NOMO-1 treated with DMSO at 0.1 percent for 48 hours (cell line): ENCODE measurements around the gene DENND10.
"Not testable (repeated sequence)": the region's sequence is repeated elsewhere in the genome, so short reads cannot be mapped to it uniquely, and the experiment has no call there.

Experiments
- DNase-seq: peaks from one replicate; lab custom pipeline; 2025; ENCODE audit not compliant: unreplicated experiment; lab: John Stamatoyannopoulos, UW

Gene DENND10

GRCh38 chr10:119131512-119132240, 27.8 kb downstream of the DENND10 start:
- DNase-seq = peak; percentile 93

- DNase-seq = no peak
Measured at GRCh38 chr10:119132521-119133345, 28.8 kb downstream of the DENND10 start.

DNA sequence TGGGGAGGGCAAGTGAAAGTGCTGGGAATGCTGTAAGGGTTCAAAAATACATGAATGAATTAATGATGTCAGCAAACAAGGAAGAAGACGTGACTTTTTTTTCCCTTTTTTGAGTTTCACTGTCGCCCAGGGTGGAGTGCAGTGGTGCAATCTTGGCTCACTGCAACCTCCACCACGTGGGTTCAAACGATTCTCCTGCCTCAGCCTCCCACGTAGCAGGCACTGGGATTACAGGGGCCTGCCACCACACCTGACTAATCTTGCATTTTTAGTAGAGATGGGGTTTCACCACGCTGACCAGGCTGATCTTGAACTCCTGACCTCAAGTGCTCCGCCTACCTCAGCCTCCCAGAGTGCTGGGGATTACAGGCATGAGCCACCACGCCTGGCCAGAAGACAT, 30.0 kb downstream of the DENND10 start:
- DNase-seq = no peak

GRCh38 chr10:119135513-119135881, 31.6 kb downstream of the DENND10 start:
- DNase-seq = peak; percentile 93

GRCh38 chr10:119136084-119136483, 32.2 kb downstream of the DENND10 start:
- no peak for DNase-seq

DNA sequence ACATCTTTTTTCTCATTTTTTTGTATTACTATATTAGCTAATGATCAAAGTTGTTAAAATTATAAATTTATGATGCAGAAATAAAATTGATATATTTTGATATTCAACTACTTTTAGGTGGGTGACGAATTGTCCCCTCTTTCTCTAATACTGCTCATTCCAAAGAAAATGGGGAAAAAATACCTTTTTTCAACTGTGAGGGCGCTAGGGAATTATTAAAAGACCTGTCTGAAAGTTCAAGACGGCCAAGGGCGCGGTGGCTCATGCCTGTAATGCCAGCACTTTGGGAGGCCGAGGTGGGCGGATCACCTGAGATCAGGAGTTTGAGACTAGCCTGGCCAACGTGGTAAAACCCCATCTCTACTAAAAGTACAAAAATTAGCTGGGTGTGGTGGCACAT, 34.0 kb downstream of the DENND10 start:
- DNase-seq = not testable (repeated sequence)

DNA sequence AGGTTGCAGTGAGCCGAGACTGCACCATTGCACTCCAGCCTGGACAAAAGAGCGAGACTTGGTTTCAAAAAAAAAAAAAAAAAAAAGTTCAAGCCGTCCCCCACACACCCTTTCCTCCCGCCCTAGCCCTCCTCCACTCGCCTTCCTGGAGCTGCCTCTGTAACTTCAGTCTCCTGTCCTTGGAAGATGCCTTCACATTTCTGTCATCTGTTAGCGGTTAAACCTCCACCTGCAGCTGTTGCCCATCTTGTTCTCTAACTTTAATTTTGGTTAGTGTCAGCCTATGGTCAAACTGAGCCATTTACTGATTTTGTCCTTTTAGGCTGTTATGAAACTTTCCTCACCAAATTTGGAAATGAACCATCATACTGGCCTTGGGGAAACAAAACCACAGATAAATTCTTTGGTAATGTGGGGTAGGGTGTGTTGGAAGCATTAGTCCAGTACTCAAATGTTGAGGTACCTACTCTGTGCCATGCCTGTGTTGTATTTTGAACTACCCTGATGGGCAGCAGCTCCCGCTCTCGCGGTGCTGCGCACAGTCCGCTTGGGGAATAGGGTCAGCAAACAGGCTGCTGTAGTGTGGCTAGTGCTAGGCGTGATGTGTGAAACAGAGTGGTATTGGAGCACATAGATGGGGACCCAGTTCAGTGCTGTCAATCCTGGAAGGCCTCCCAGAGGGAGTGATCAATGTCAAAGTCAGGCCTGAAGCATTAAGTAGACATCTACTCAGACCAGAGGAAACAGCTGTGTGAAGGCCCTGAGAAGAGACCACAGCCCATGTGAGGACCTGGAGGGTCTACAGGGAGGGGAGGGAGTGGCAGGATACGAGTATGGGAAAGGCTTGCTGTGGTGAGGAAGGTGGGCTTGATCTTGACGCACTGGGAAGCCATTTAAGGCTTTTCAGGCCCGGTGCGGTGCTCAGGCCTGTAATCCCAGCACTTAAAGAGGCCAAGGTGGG, 34.7 kb downstream of the DENND10 start:
- DNase-seq = peak; percentile 35

GRCh38 chr10:119139464-119140067, 35.7 kb downstream of the DENND10 start:
- peak; percentile 58 for DNase-seq

DNA sequence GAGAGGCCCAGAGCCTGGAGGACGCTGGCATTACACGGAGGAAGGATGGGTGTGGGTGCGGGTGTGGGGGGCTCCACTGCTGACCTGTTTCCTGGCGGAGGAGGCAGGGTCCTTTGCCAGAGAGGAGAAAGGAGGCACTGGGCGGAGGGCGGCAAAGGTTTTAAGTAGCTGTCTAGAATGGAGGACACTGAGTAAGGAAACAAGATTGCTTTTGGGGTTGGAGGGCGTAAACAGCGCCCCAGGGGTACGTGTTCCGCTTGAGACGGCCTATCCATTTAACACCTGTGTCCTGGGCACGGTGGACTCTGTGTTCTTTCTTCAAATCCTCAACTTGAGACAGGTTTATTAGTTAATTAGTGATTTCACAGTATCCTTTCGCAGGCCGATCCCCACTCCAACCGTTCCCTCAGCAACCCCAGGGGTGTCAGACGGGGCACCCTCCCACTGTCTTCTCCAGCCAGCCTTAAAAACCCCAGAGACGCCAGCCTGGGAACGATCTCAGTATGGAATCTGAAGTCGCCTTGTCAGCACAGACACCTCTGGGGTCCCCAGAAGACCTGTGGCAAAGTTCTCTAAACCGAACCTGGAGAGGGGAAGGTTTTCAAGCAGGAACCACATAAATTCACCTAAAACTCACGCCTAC, 36.8 kb downstream of the DENND10 start:
- no peak for DNase-seq

DNA sequence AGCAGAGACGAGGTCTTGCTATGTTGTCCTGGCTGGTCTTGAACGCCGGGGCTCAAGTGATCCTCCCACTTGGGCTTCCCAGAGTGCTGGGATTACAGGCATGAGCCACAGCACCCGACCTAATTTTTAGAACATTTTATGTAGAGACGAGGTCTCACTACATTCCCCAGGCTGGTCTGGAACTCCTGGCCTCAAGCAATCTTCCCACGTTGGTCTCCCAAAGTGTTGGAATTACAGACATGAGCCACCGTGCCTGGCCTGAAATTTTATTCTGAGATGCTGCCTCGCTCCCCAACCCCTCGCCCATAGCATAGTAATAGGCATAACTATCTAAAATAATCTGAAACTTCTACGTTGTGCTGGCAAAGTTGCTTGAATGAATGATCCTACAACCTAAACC, 39.7 kb downstream of the DENND10 start:
- DNase-seq = no peak

GRCh38 chr10:119149157-119149556, 45.2 kb downstream of the DENND10 start:
- no peak for DNase-seq

- DNase-seq = no peak
Measured at GRCh38 chr10:119149729-119150128, 45.8 kb downstream of the DENND10 start.

- not testable (repeated sequence) for DNase-seq
Measured at GRCh38 chr10:119151601-119152000, 47.7 kb downstream of the DENND10 start.

DNA sequence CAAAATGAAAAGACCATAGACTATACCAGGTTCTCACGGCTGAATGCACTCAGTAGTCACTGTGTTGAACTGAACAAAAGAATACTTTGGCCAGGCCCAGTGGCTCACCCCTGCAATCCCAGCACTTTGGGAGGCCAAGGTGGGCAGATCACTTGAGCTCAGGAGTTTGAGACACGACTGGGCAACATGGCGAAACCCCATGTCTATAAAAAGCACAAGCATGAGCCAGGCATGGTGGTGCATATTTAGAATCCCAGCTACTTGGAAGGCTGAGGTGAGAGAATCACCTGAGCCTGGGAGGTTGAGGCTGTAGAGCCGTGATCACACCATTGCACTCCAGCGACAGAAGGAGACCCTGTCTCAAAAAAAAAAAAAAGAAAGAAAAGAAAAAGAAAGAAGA, 49.1 kb downstream of the DENND10 start:
- DNase-seq = no peak

DNA sequence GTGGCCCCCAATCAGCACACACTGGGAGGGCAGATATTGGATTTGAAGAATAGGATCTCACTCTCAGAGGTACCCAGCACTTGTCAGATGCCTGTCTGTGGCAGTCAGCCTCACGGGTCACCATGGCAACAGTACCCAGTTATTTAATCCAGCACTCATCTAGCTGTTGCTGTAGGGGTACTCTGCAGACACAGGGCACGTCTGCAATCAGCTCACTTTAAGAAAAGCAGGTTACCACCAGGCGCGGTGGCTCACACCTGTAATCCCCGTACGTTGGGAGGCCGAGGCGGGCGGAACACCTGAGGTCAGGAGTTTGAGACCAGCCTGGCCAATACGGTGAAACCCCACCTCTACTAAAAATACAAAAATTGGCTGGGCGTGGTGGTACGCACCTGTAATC, 49.7 kb downstream of the DENND10 start:
- DNase-seq = no peak

DNA sequence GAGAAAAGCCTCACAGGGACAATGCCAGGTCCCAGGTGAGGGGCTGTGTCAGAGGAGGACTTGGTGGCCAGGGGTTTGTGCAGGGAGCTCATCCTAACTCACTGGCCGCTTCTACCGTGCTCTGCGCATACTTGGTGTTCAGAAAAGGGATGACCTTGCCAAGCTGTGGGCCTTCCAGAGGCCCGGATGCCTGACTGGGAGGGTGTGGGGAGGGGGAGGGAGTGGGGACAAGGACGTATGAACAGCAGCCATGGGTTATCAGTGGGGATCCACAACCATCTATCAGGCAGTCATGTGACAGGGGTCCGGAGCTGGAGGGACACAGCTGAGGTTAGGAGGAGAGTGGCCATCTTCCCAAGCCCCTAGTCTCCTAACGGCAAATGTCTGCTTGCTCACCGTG, 55.4 kb downstream of the DENND10 start:
- no peak for DNase-seq

GRCh38 chr10:119161680-119162451, 58.0 kb downstream of the DENND10 start:
- no peak for DNase-seq

DNA sequence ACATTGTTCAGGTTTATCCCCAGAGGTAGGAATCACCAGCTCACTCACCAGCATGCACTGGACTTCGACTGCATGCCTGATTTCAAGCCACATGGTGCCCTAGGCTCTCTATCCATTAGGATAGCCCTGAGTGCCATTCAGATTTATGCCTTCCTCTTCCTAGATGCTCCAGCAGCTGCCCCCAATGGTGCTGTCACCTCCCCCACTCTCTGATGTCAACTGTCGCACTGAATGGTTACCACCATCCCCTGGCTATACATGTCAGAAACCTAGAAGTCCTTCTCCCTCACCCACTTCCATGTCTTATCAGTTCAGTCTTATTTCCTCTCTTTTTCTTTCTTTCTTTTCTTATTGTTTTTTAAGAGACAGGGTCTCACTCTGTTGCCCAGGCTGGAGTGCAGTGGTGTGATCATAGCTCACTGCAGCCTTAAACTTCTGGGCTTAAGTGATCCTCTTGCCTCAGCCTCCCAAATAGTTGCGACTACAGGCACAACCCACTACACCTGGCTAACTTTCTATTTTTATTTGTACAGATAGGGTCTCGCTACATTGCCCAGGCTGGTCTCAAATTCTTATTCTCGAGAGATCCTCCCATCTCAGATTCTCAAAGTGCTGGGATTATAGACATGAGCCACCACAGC, 58.7 kb downstream of the DENND10 start:
- no peak for DNase-seq
